Stimulated activated CD4-positive, alpha-beta T cell treated with anti-CD3 and anti-CD28 coated beads, Interleukin-15, amount 100 ng/mL, for 24 hours (primary cell): ENCODE data around the gene LMNTD2.

Experiments
- DNase-seq: peaks from one replicate; pipeline ENCODE4 v3.0.0-alpha.2; 2020

Gene LMNTD2

GRCh38 chr11:567629-568292, 7.2 kb upstream of the LMNTD2 start:
- DNase-seq: no peak

GRCh38 chr11:567011-567628, 6.6 kb upstream of the LMNTD2 start:
- DNase-seq: no peak

- DNase-seq: no peak
Observed at GRCh38 chr11:565921-566509, 5.5 kb upstream of the LMNTD2 start.

DNA sequence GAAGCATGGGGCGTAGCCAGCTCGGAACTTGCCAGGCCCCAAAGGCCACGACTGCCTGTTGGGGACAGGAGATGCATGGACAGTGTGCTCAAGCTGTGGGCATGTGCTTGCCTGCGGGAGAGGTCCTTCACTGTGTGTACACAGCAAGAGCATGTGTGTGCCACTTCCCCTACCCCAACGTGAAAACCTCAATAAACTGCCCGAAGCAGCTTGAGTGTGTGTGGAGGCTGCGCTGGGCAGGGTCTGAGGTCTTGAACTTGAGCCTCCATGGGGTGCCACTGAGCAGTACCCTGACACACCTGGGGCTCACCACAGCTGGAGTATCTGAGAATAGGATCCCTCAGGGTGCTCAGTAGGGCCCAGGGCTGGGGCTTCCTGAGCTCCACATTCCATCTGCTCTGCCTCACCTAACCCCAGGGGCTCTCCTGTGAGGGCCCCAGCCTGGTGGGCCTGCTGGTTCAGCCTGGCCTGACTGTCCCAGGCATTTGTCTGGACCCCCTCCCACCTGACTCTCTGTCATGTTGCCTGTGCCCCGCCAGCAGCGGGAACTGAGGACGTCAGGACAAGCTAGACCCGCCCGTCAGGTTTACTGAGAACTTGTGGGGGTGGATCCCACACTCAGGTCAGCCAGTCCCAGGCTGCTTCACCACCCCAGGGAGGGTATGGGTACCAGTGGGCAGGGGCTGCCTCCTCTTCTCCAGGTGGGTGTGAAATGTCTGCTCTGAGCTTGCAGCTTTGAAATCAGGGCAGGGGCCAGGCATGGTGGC, 3.5 kb upstream of the LMNTD2 start:
- DNase-seq: no peak

GRCh38 chr11:563066-563811, 2.7 kb upstream of the LMNTD2 start:
- DNase-seq: no peak

GRCh38 chr11:562046-562645, 1.6 kb upstream of the LMNTD2 start:
- DNase-seq: no peak

- DNase-seq: peak; percentile 41
Observed at GRCh38 chr11:561148-562003, 838 bp upstream of the LMNTD2 start.

GRCh38 chr11:559712-560304, 730 bp downstream of the LMNTD2 start:
- no peak for DNase-seq

DNA sequence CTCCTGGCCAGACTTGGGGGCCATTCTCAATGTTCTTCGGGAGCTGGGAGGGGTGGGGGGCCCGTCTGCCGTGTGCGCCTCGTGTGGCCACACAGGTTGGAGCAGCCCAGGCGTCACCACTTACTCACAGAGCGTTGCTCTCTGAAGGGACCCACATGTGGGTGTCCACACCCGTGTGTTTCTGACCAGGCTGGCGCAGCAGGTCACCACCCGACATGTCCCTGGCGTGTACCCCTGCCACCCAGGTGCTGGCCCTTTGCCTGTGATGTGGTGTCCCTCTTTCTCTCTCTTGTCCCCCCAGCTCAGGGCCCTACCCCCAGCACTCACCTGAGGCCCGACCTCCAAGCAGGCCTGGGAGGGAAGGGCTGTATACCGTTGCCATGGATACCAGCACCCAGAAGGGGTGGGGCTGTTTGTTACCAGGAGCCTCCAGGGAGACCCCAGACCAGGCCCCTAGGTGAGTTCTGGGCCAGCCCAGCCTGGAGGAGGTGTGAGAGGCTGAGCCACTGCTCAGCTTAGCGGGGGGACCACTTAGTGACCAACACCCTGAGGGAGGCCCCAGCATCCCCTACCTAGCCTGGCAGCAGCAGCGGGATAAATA, 1.4 kb downstream of the LMNTD2 start:
- DNase-seq: no peak

DNA sequence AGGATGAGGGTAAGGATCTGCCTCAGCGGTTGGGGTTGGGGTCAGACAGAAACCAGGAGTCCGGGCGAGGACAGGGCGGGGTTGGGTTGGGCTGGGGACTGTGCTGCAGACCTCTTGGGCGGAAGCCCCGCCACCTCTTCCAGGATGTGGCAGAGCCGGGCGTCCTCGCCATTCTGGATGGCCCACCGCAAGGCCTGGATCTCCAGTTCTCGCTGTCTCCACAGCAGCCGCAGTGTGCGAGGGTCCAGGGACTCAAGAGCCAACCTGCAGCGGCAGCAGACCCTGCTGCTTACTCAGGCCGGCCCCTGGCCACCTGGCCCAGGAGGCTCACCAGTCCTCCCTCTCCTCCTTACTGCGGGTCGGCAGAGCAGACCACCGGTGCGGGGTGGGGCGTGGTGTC, 2.0 kb downstream of the LMNTD2 start:
- DNase-seq: no peak

GRCh38 chr11:557328-558132, 3.0 kb downstream of the LMNTD2 start:
- no peak for DNase-seq

DNA sequence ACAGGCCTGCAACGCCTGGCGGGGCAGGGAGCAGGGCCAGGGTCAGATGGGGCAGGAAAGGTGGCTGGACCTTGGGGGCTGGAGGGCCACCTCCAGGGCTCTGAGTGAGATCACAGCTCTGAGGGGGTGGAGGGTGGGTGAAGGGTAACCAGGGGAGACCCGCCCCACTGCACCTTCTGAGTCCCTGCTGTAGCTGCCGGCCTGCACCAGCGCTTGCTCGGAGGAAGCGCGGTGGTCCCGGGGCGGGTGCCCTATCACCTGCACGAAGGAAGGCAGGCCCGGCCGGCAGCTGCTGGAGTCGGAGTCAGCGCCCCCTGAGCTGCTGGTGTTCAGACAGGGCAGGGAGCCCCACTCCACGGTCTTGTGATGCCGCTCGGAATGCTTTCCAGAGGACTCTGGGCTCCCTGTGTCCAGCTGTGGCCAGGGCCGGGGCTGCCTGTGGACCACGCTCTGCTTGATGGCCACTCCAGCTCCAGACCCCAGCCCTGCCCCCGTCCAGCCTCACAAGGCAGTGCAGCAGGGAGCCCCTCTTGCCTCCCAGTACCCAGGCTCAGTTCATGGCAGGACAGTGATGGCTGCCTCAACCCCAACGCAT, 3.8 kb downstream of the LMNTD2 start:
- DNase-seq: no peak

- peak; percentile 43 for DNase-seq
Observed at GRCh38 chr11:555780-556661, 4.5 kb downstream of the LMNTD2 start.

GRCh38 chr11:555227-555779, 5.2 kb downstream of the LMNTD2 start:
- DNase-seq: no peak

DNA sequence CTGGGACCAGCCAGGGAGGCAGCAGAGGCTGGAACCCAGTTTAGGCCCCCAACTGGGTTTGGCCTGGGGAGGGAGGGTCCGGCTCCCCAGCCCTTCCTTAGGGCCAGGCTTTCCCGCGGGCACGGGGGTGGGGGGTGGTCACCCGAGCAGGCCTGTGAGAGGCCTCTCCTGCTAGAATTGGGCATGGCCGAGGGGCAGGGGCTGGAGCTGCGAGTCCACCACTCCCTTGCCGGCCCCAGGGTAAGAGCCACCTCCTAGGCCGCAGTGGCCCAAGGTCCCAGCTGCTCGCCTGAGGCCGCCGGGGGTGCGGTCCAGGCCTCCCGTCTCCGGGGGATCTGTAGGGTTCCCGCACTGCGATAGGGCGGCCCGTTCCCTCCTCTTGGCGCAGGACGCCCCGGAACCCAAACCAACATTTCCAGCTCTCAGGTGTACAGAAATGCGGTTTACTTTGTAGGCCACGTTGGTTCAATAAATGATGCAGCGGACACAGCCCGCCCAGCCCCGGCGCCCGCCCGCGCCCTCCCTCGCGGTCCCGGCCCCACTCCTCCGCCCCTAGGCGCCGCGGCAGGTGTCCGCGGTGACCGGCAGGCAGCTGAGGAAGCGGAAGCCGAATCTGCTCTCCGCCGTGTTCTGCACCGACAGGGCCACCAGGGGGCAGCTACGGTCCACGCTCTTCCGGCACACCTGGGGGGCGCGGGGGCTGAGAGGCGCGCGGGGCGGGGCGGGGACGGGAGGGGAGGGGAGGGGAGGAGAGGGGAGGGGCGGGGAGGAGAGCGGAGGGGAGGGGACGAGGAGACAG, 5.9 kb downstream of the LMNTD2 start:
- DNase-seq: peak; percentile 83

GRCh38 chr11:553988-554340, 6.6 kb downstream of the LMNTD2 start:
- DNase-seq: no peak
